GM23338 (cell line): ENCODE measurements around the gene AP1M2. TPM values are rescaled to one million over a fixed set of nuclear protein-coding genes. Genes with fewer than 3 reads are reported as not detected.
A peak's percentile ranks its signal among the peaks of the same experiment; 100 is the strongest.

Experiments
- ATAC-seq: fragments of 200-7000 bp; cut with Tn5 transposase; 3 replicates; pipeline ENCODE4 v1.9.1; 2020
- DNase-seq: peaks from one replicate; pipeline ENCODE4 v3.0.0-alpha.2; 2015; ENCODE audit warnings: low spot score
- H2AFZ ChIP-seq: fragments of 200-600 bp; sonication (generic); 2 replicates; pipeline ENCODE4 v1.8.0; 2016; ENCODE audit warnings: antibody characterized with exemption, mild to moderate bottlenecking, moderate library complexity
- H3F3A ChIP-seq: fragments of 200-600 bp; sonication (generic); replicated peaks from 2 replicates; pipeline ENCODE4 v1.8.0; 2017; ENCODE audit warnings: antibody characterized with exemption, mixed run types, low read depth
- H3K27ac ChIP-seq: fragments of 200-600 bp; sonication (generic); 2 replicates; pipeline ENCODE4 v1.6.1; 2016; ENCODE audit warnings: low read depth
- H3K27me3 ChIP-seq: fragments of 200-600 bp; sonication (generic); 2 replicates; pipeline ENCODE4 v1.8.0; 2016; ENCODE audit warnings: mild to moderate bottlenecking, mixed run types, moderate library complexity; ENCODE audit not compliant: insufficient read depth
- H3K36me3 ChIP-seq: fragments of 200-600 bp; sonication (generic); 2 replicates; pipeline ENCODE4 v1.8.0; 2016; ENCODE audit warnings: mild to moderate bottlenecking; ENCODE audit not compliant: insufficient read depth
- H3K4me1 ChIP-seq: fragments of 200-600 bp; sonication (generic); 2 replicates; pipeline ENCODE4 v1.8.0; 2016; ENCODE audit warnings: mild to moderate bottlenecking, moderate library complexity; ENCODE audit not compliant: insufficient read depth
- H3K4me2 ChIP-seq: fragments of 200-600 bp; sonication (generic); 2 replicates; pipeline ENCODE4 v1.7.1; 2017; ENCODE audit warnings: mixed run types
- H3K4me3 ChIP-seq: fragments of 200-600 bp; sonication (generic); 2 replicates; pipeline ENCODE4 v1.6.1; 2016; ENCODE audit warnings: mixed run types
- H3K79me2 ChIP-seq: fragments of 200-600 bp; sonication (generic); replicated peaks from 2 replicates; pipeline ENCODE4 v1.8.0; 2017; ENCODE audit warnings: mild to moderate bottlenecking; ENCODE audit not compliant: insufficient read depth
- H3K9me2 ChIP-seq: fragments of 200-600 bp; sonication (generic); 2 replicates; pipeline ENCODE4 v1.8.0; 2017; ENCODE audit not compliant: insufficient read depth
- H4K20me1 ChIP-seq: fragments of 200-600 bp; sonication (generic); replicated peaks from 2 replicates; pipeline ENCODE4 v1.8.0; 2017; ENCODE audit warnings: mild to moderate bottlenecking; ENCODE audit not compliant: insufficient read depth
- H3K27ac Mint-ChIP-seq: 2 replicates; pipeline ENCODE4 v1.8.0; 2020; ENCODE audit warnings: inconsistent platforms, mild to moderate bottlenecking, moderate library complexity, mixed read lengths
- H3K27me3 Mint-ChIP-seq: 3 replicates; pipeline ENCODE4 v1.8.0; 2022; ENCODE audit warnings: low read depth, mild to moderate bottlenecking, moderate library complexity, mixed read lengths, inconsistent platforms; ENCODE audit not compliant: insufficient read depth, poor library complexity
- H3K36me3 Mint-ChIP-seq: 3 replicates; pipeline ENCODE4 v1.8.0; 2021; ENCODE audit warnings: low read depth, mild to moderate bottlenecking, inconsistent platforms, moderate library complexity, mixed read lengths
- H3K4me1 Mint-ChIP-seq: 3 replicates; pipeline ENCODE4 v1.8.0; 2020; ENCODE audit warnings: mild to moderate bottlenecking, inconsistent platforms, mixed read lengths
- H3K4me3 Mint-ChIP-seq: 3 replicates; pipeline ENCODE4 v1.8.0; 2021; ENCODE audit warnings: moderate library complexity, mild to moderate bottlenecking, inconsistent platforms, mixed read lengths
- H3K9me3 Mint-ChIP-seq: 3 replicates; pipeline ENCODE4 v1.8.0; 2020; ENCODE audit warnings: moderate library complexity, mild to moderate bottlenecking, inconsistent platforms, mixed read lengths
- CREB1 ChIP-seq: fragments of 250-450 bp; sonication (Bioruptor Pico); IDR thresholded peaks from 2 replicates; pipeline ENCODE4 v1.5.0; 2020; ENCODE audit warnings: low read depth, mild to moderate bottlenecking, moderate library complexity
- NANOG ChIP-seq: IDR thresholded peaks from 2 replicates; pipeline ENCODE4 v1.6.1; 2016; ENCODE audit warnings: antibody characterized with exemption, borderline replicate concordance
- POLR2AphosphoS5 ChIP-seq: IDR thresholded peaks from 2 replicates; pipeline ENCODE4 v1.6.1; 2016; ENCODE audit warnings: antibody characterized with exemption, low read depth
- STAT1 ChIP-seq: IDR thresholded peaks from one replicate; pipeline ENCODE4 v1.6.1; 2016; ENCODE audit warnings: antibody characterized with exemption; ENCODE audit not compliant: unreplicated experiment
- ZNF114 ChIP-seq: fragments of 250-450 bp; sonication (Bioruptor Pico); IDR thresholded peaks from 2 replicates; pipeline ENCODE4 v1.5.0; 2020; ENCODE audit warnings: mild to moderate bottlenecking, moderate library complexity
- polyA plus RNA-seq: library from polyadenylated mRNA; unstranded; fragments of >200 nt; fragmentation: Nextera tagmentation; extraction: Ambion mirVana; gene quantifications from 2 replicates; pipeline ENCODE4 v1.2.1, GENCODE V29; 2016
- total RNA-seq: library from RNA; depleted of rRNA; stranded (reverse); fragments of >200 nt; shearing (Covaris generic); gene quantifications from 2 replicates; pipeline ENCODE4 v1.2.3, GENCODE V29; 2014
- TF ChIP-seq, protein P1 (sequence below): IDR thresholded peaks from one replicate; pipeline ENCODE4 v1.6.1; 2018; ENCODE audit warnings: antibody characterized with exemption; ENCODE audit not compliant: unreplicated experiment
- TF ChIP-seq, protein P2 (sequence below): fragments of 250-450 bp; sonication (Bioruptor Pico); IDR thresholded peaks from 2 replicates; pipeline ENCODE4 v1.5.0; 2020; ENCODE audit warnings: mild to moderate bottlenecking, moderate library complexity

Gene AP1M2
- total and polyA plus RNA-seq, 2 experiments from 2014 or later = 128 to 165 TPM

DNA sequence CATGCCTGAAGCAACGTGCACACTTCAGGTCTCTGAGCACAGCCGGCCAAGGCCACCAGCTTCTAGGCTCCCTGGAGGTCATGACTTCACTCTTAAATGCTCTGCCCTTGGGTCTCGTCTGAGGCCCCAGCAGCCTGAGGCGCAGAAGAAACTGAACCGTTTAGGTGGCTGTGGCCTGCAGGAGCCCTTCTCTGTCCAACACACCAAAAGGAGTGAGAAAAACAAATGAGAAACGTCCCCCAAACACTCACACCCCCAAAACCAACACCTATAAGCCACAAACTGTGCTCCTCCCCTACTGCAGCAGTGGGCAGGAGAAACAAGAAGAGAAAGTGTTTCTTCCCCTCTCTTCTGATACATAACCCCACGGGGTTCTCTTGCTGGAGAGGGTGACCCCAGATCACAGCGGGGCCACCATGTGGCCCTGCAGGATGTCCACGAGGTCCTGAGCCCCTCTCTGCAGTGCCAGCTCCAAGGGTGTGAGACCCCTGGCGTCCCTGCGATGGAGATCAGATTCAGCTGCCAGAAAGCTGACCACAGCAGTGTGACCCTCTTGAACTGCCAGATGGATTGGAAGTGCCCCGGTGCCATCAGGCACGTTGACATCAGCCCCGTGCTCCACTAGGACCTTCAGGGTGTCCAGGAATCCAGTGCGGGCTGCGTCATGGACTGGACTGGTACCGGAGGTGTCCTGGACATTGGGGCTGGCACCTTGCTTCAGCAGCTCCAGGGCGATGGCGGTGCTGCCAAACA is 20.3 kb downstream of the AP1M2 start:
- Mint-ChIP-seq H3K4me1 (peaks cover 31% of the 10 kb centered on the region), H3K9me3 (peaks cover 2% of the 10 kb centered on the region; the same call in 2 of the 3 replicates), H3K4me3 (peak overlapping the region; percentile 94), H3K27me3 (peaks cover 30% of the 10 kb centered on the region), H3K27ac (no peak overlapping the region), H3K36me3 (peaks cover 28% of the 10 kb centered on the region)
- Histone ChIP-seq H3K9me2 (no peaks in the 10 kb centered on the region), H3K27ac (no peak overlapping the region), H3K4me2 (peak overlapping the region; percentile 94), H3F3A (peaks cover 29% of the 10 kb centered on the region), H2AFZ (no peak overlapping the region), H4K20me1 (peaks cover 5% of the 10 kb centered on the region), H3K4me3 (peak overlapping the region; percentile 92), H3K36me3 (no peaks in the 10 kb centered on the region), H3K27me3 (no peaks in the 10 kb centered on the region), H3K4me1 (peaks cover 23% of the 10 kb centered on the region), H3K79me2 (peaks cover 12% of the 10 kb centered on the region)
- ATAC-seq = no peak
- TF ChIP-seq STAT1 (no peak), ZNF114 (CRISPR knock-in tag) (no peak), CREB1 (CRISPR knock-in tag) (no peak), POLR2AphosphoS5 (no peak), NANOG (no peak)
- TF ChIP-seq, protein P1, sequence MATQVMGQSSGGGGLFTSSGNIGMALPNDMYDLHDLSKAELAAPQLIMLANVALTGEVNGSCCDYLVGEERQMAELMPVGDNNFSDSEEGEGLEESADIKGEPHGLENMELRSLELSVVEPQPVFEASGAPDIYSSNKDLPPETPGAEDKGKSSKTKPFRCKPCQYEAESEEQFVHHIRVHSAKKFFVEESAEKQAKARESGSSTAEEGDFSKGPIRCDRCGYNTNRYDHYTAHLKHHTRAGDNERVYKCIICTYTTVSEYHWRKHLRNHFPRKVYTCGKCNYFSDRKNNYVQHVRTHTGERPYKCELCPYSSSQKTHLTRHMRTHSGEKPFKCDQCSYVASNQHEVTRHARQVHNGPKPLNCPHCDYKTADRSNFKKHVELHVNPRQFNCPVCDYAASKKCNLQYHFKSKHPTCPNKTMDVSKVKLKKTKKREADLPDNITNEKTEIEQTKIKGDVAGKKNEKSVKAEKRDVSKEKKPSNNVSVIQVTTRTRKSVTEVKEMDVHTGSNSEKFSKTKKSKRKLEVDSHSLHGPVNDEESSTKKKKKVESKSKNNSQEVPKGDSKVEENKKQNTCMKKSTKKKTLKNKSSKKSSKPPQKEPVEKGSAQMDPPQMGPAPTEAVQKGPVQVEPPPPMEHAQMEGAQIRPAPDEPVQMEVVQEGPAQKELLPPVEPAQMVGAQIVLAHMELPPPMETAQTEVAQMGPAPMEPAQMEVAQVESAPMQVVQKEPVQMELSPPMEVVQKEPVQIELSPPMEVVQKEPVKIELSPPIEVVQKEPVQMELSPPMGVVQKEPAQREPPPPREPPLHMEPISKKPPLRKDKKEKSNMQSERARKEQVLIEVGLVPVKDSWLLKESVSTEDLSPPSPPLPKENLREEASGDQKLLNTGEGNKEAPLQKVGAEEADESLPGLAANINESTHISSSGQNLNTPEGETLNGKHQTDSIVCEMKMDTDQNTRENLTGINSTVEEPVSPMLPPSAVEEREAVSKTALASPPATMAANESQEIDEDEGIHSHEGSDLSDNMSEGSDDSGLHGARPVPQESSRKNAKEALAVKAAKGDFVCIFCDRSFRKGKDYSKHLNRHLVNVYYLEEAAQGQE = no peak
- TF ChIP-seq, protein P2, sequence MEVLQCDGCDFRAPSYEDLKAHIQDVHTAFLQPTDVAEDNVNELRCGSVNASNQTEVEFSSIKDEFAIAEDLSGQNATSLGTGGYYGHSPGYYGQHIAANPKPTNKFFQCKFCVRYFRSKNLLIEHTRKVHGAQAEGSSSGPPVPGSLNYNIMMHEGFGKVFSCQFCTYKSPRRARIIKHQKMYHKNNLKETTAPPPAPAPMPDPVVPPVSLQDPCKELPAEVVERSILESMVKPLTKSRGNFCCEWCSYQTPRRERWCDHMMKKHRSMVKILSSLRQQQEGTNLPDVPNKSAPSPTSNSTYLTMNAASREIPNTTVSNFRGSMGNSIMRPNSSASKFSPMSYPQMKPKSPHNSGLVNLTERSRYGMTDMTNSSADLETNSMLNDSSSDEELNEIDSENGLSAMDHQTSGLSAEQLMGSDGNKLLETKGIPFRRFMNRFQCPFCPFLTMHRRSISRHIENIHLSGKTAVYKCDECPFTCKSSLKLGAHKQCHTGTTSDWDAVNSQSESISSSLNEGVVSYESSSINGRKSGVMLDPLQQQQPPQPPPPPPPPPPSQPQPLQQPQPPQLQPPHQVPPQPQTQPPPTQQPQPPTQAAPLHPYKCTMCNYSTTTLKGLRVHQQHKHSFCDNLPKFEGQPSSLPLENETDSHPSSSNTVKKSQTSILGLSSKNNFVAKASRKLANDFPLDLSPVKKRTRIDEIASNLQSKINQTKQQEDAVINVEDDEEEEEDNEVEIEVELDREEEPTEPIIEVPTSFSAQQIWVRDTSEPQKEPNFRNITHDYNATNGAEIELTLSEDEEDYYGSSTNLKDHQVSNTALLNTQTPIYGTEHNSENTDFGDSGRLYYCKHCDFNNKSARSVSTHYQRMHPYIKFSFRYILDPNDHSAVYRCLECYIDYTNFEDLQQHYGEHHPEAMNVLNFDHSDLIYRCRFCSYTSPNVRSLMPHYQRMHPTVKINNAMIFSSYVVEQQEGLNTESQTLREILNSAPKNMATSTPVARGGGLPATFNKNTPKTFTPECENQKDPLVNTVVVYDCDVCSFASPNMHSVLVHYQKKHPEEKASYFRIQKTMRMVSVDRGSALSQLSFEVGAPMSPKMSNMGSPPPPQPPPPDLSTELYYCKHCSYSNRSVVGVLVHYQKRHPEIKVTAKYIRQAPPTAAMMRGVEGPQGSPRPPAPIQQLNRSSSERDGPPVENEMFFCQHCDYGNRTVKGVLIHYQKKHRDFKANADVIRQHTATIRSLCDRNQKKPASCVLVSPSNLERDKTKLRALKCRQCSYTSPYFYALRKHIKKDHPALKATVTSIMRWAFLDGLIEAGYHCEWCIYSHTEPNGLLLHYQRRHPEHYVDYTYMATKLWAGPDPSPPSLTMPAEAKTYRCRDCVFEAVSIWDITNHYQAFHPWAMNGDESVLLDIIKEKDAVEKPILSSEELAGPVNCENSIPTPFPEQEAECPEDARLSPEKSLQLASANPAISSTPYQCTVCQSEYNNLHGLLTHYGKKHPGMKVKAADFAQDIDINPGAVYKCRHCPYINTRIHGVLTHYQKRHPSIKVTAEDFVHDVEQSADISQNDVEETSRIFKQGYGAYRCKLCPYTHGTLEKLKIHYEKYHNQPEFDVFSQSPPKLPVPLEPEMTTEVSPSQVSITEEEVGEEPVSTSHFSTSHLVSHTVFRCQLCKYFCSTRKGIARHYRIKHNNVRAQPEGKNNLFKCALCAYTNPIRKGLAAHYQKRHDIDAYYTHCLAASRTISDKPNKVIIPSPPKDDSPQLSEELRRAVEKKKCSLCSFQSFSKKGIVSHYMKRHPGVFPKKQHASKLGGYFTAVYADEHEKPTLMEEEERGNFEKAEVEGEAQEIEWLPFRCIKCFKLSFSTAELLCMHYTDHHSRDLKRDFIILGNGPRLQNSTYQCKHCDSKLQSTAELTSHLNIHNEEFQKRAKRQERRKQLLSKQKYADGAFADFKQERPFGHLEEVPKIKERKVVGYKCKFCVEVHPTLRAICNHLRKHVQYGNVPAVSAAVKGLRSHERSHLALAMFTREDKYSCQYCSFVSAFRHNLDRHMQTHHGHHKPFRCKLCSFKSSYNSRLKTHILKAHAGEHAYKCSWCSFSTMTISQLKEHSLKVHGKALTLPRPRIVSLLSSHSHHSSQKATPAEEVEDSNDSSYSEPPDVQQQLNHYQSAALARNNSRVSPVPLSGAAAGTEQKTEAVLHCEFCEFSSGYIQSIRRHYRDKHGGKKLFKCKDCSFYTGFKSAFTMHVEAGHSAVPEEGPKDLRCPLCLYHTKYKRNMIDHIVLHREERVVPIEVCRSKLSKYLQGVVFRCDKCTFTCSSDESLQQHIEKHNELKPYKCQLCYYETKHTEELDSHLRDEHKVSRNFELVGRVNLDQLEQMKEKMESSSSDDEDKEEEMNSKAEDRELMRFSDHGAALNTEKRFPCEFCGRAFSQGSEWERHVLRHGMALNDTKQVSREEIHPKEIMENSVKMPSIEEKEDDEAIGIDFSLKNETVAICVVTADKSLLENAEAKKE = no peak
- no peak for DNase-seq
